B cell (primary cell): Measurements from ENCODE around the gene IGF2BP3. TPM values are rescaled to one million over a fixed set of nuclear protein-coding genes. Genes with fewer than 3 reads are reported as not detected.
A peak's percentile ranks its signal among the peaks of the same experiment; 100 is the strongest.

ENCODE experiments used
- ATAC-seq: fragments of 200-7000 bp; cut with Tn5 transposase; one replicate; pipeline ENCODE4 v1.10.0; 2021; ENCODE audit warnings: low read depth, mild to moderate bottlenecking, moderate number of reproducible peaks, moderate library complexity
- CTCF ChIA-PET: fragments of 350-600 bp; sonication (Branson Sonifier 250); formaldehyde crosslinking; loops from one replicate; lab custom pipeline; 2021; ENCODE audit warnings: antibody characterized with exemption, inconsistent platforms; lab: Charles Lee
- POLR2A ChIA-PET: fragments of 350-600 bp; sonication (Branson Sonifier 250); formaldehyde crosslinking; loops from one replicate; lab custom pipeline; 2021; ENCODE audit warnings: antibody characterized with exemption; lab: Charles Lee
- DNase-seq: peaks from one replicate; pipeline ENCODE4 v3.0.0; 2013
- H2AFZ ChIP-seq: 2 replicates; pipeline ENCODE4 v1.6.1; 2012; ENCODE audit warnings: mild to moderate bottlenecking, low read depth, low read length; ENCODE audit not compliant: insufficient read depth, poor library complexity, severe bottlenecking
- H3K27ac ChIP-seq, 2 donors: 1 replicate in 1 of 2; 2 replicates in 1 of 2; pipeline ENCODE4 v1.5.1; 2012 to 2013; ENCODE audit warnings: low read length in 2 of 2, mild to moderate bottlenecking in 2 of 2, moderate library complexity in 1 of 2
- H3K27me3 ChIP-seq, 4 experiments: fragments of 200-600 bp in 1 of 4; sonication (generic) in 1 of 4; replicated peaks in 1 of 4; 1 replicate in 2 of 4; 2 replicates in 2 of 4; pipeline versions ENCODE4 v1.6.1 to v1.7.0; 2013 to 2016; ENCODE audit warnings: low read length in 3 of 4, mild to moderate bottlenecking in 2 of 4, mixed read lengths in 1 of 4, moderate library complexity in 1 of 4; ENCODE audit not compliant: insufficient read depth in 4 of 4, control insufficient read depth in 3 of 4; ENCODE audit errors: control extremely low read depth in 1 of 4
- H3K36me3 ChIP-seq, 2 experiments: replicated peaks in 1 of 2; 1 replicate in 1 of 2; 2 replicates in 1 of 2; pipeline versions ENCODE4 v1.6.1 to v1.7.1; 2013; ENCODE audit warnings: low read length in 1 of 2; ENCODE audit not compliant: insufficient read depth in 2 of 2, control insufficient read depth in 1 of 2; ENCODE audit errors: control extremely low read depth in 1 of 2, extremely low read depth in 1 of 2
- H3K4me1 ChIP-seq, 2 donors: fragments of 200-600 bp in 1 of 2; sonication (generic) in 1 of 2; 1 replicate in 1 of 2; 2 replicates in 1 of 2; pipeline versions ENCODE4 v1.5.1 to v1.6.1; 2013 to 2017; ENCODE audit warnings: low read length in 2 of 2; ENCODE audit not compliant: control insufficient read depth in 2 of 2, insufficient read depth in 2 of 2
- H3K4me2 ChIP-seq: replicated peaks from 2 replicates; pipeline ENCODE3; 2012; ENCODE audit warnings: mild to moderate bottlenecking, low read depth, low read length; ENCODE audit not compliant: poor library complexity, severe bottlenecking
- H3K4me3 ChIP-seq, 5 experiments: fragments of 200-600 bp in 1 of 5; sonication (generic) in 1 of 5; 1 replicate in 3 of 5; 2 replicates in 2 of 5; pipeline versions ENCODE4 v1.5.1 to v1.7.0; 2011 to 2016; ENCODE audit warnings: low read length in 4 of 5, mild to moderate bottlenecking in 4 of 5, low read depth in 2 of 5, control low read depth in 1 of 5, moderate library complexity in 1 of 5; ENCODE audit not compliant: insufficient read depth in 1 of 5; ENCODE audit errors: control extremely low read depth in 1 of 5, extremely low read depth in 1 of 5
- H3K79me2 ChIP-seq: fragments of 200-600 bp; sonication (generic); one replicate; pipeline ENCODE4 v1.6.0; 2016; ENCODE audit warnings: low read length; ENCODE audit not compliant: control insufficient read depth, insufficient read depth
- H3K9ac ChIP-seq: fragments of 200-600 bp; sonication (generic); 2 replicates; pipeline ENCODE4 v1.6.1; 2017; ENCODE audit warnings: mild to moderate bottlenecking, low read length, moderate library complexity
- H3K9me3 ChIP-seq, 3 donors: one replicate each; pipeline versions ENCODE4 v1.6.1 to v1.7.1; 2013; ENCODE audit warnings: low read length in 2 of 3; ENCODE audit not compliant: control insufficient read depth in 2 of 3, insufficient read depth in 1 of 3; ENCODE audit errors: control extremely low read depth in 1 of 3
- H4K20me1 ChIP-seq: 2 replicates; pipeline ENCODE4 v1.6.0; 2012; ENCODE audit warnings: mild to moderate bottlenecking, low read length; ENCODE audit not compliant: insufficient read depth, control insufficient read depth, poor library complexity, severe bottlenecking
- H3K27ac Mint-ChIP-seq: one replicate; pipeline ENCODE4 v1.8.0; 2021; ENCODE audit warnings: mixed read lengths
- H3K27me3 Mint-ChIP-seq: one replicate; pipeline ENCODE4 v1.8.0; 2021; ENCODE audit warnings: mixed read lengths
- H3K4me1 Mint-ChIP-seq: one replicate; pipeline ENCODE4 v1.8.0; 2021; ENCODE audit warnings: mixed read lengths
- H3K4me3 Mint-ChIP-seq: one replicate; pipeline ENCODE4 v1.8.0; 2021; ENCODE audit warnings: mixed read lengths
- H3K9me3 Mint-ChIP-seq: one replicate; pipeline ENCODE4 v1.8.0; 2022; ENCODE audit warnings: mixed read lengths; ENCODE audit not compliant: insufficient read depth
- EZH2 ChIP-seq: IDR thresholded peaks from 2 replicates; pipeline ENCODE4 v1.6.1; 2012; ENCODE audit warnings: borderline replicate concordance, low read depth, mild to moderate bottlenecking, moderate library complexity, low read length; ENCODE audit not compliant: insufficient read depth, poor library complexity, severe bottlenecking
- WGBS: methylation state at CpG from one replicate; pipeline ENCODE4 v1.1.5; 2013; ENCODE audit warnings: missing lambda C conversion rate; ENCODE audit not compliant: insufficient coverage; 5-methylcytosine and 5-hydroxymethylcytosine counted together
- intact Hi-C: fragments of 100-400 bp; cut with micrococcal nuclease; formaldehyde crosslinking; loops from one replicate; pipeline ENCODE4 v1.10.0; 2022
- polyA plus RNA-seq: library from polyadenylated mRNA; depleted of rRNA; stranded (reverse); fragments of >200 nt; gene quantifications from 2 replicates; pipeline ENCODE4 v1.2.3, GENCODE V29; 2012
- total RNA-seq, 2 donors: library from RNA; stranded (reverse); fragments of 120-200 nt in 1 of 2; gene quantifications; 1 replicate in 1 of 2; 2 replicates in 1 of 2; pipeline versions ENCODE4 v1.2.3 to v1.2.4, GENCODE V29; 2013 to 2022
- TF ChIP-seq, protein P1 (sequence below): fragments of 200-600 bp; IDR thresholded peaks from one replicate; pipeline ENCODE4 v1.8.0; 2022; ENCODE audit warnings: antibody characterized with exemption, mild to moderate bottlenecking

IGF2BP3 gene
- total and polyA plus RNA-seq, 2 donors (not counting 1 experiment from before 2014, with no cell fraction given): 0.63 to 10.0 TPM

DNA sequence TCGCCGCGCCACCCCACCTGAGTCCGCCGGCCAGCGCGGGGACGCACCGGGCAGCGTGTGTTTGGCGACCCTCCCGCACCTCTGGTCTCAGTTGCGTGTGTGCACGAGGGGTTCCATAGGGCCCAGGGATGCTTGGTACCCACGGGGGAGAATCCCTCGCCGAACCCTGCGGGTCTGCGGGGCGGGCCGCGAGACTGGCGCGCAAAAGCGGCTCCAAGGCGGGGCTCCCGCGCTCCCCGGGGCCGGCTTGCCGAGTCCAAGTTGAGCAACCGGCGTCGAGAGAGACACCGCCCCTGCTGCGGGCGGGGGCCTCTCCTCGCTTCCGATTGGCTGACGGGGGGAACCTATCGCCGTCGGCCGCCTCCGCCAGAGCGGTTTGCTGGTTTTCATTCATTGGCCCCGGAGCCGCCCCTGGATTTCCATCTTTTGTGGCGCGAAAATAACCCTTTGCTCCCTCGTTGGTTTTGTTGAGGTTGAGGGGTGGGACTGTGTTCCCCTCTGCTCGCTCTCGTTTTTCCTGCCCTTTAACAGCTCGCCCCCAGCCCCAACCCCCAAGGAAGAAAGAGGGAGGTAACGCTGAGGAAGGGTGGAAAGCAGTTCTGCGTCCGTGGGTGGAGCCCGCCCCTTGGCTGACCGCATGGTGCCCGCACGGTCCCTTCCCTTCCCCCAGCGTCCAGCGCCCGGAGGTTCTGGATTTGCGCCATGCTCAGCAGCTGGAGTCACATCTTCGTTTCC is 4.0 kb upstream of the IGF2BP3 start:
- no peaks in the 10 kb centered on the region for H3K36me3 ChIP-seq
- Mint-ChIP-seq H3K4me3 (peak overlapping the region; percentile 81), H3K9me3 (no peaks in the 10 kb centered on the region), H3K4me1 (peaks cover 30% of the 10 kb centered on the region), H3K27ac (peak overlapping the region; percentile 71), H3K27me3 (peaks cover 61% of the 10 kb centered on the region)
- no peak overlapping the region for H3K27ac ChIP-seq
- no peaks in the 10 kb centered on the region for H3K79me2 ChIP-seq
- peak overlapping the region; percentile 35 for H2AFZ ChIP-seq
- peak overlapping the region; percentile 69 for H3K4me2 ChIP-seq
- DNase-seq: peak; percentile 80
- intact Hi-C loops: loop anchor here (2.0 to 5.0 kb wide), 3 partner anchors 17 to 177 kb away; partner anchors contain the start of genes MALSU1 and TRA2A
- ChIA-PET POLR2A (no interaction called here), CTCF (interaction anchor here (0.9 to 1.4 kb wide), 3 partner anchors 17 to 202 kb away, joined by 3 to 4 read pairs (median 4); no protein-coding TSS in a partner anchor)
- peaks cover 0 to 33% (median 9%) of the 10 kb centered on the region in 3 donors for H3K9me3 ChIP-seq
- peaks cover 41 to 51% of the 10 kb centered on the region in 2 donors for H3K4me1 ChIP-seq
- 2% methylated on average over 64 of the region's 66 CpGs for WGBS
- H4K20me1 ChIP-seq: peaks cover 22% of the 10 kb centered on the region
- peak overlapping the region; percentile 24 for H3K9ac ChIP-seq
- peaks cover 0 to 83% (median 71%) of the 10 kb centered on the region in 4 experiments for H3K27me3 ChIP-seq
- peak overlapping the region; percentile 1 to 81 (median 36) for H3K4me3 ChIP-seq
- TF ChIP-seq EZH2: peak; percentile 88
- TF ChIP-seq, protein P1, sequence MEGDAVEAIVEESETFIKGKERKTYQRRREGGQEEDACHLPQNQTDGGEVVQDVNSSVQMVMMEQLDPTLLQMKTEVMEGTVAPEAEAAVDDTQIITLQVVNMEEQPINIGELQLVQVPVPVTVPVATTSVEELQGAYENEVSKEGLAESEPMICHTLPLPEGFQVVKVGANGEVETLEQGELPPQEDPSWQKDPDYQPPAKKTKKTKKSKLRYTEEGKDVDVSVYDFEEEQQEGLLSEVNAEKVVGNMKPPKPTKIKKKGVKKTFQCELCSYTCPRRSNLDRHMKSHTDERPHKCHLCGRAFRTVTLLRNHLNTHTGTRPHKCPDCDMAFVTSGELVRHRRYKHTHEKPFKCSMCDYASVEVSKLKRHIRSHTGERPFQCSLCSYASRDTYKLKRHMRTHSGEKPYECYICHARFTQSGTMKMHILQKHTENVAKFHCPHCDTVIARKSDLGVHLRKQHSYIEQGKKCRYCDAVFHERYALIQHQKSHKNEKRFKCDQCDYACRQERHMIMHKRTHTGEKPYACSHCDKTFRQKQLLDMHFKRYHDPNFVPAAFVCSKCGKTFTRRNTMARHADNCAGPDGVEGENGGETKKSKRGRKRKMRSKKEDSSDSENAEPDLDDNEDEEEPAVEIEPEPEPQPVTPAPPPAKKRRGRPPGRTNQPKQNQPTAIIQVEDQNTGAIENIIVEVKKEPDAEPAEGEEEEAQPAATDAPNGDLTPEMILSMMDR: no peak
- ATAC-seq: peak; percentile 60

DNA sequence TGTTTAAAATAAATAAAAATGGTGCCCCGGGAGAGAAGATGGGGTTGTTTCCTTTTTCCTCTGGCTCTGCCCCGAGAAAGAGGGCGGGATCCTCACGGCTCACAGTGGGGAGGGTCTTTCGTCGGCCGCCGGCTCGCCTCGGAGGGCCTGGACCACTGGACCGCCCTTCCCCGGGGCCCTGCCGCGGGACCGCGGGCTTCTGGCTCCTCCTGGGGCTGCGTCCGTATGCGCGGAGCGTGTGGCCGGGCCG is 3.5 kb upstream of the IGF2BP3 start:
- Histone ChIP-seq H3K9me3 (peaks cover 0 to 34% (median 9%) of the 10 kb centered on the region in 3 donors), H3K4me1 (peaks cover 45 to 56% of the 10 kb centered on the region in 2 donors), H3K27ac (no peak overlapping the region), H2AFZ (peak overlapping the region; percentile 20), H3K79me2 (no peaks in the 10 kb centered on the region), H3K4me2 (peak overlapping the region; percentile 69), H4K20me1 (peaks cover 22% of the 10 kb centered on the region), H3K9ac (peak overlapping the region; percentile 24), H3K4me3 (peak overlapping the region in 4 of 5 experiments; percentile 36 to 81 (median 38)), H3K36me3 (no peaks in the 10 kb centered on the region), H3K27me3 (peaks cover 0 to 81% (median 75%) of the 10 kb centered on the region in 4 experiments)
- CTCF ChIA-PET: interaction anchor here (1.1 to 1.4 kb wide), 4 partner anchors 12 to 210 kb away, joined by 3 to 7 read pairs (median 3); no protein-coding TSS in a partner anchor
- H3K4me1 Mint-ChIP-seq: peaks cover 32% of the 10 kb centered on the region
- H3K27me3 Mint-ChIP-seq: peaks cover 58% of the 10 kb centered on the region
- WGBS: under 1% methylated on average over 23 of the region's 23 CpGs
- TF ChIP-seq, protein P1: no peak
- TF ChIP-seq EZH2: no peak
- no peak overlapping the region for H3K27ac Mint-ChIP-seq
- DNase-seq (no peak), ATAC-seq (peak; percentile 8)
- POLR2A ChIA-PET: no interaction called here
- H3K9me3 Mint-ChIP-seq: no peaks in the 10 kb centered on the region
- H3K4me3 Mint-ChIP-seq: peak overlapping the region; percentile 81
- intact Hi-C loops: loop anchor here (2.0 to 5.0 kb wide), 3 partner anchors 17 to 176 kb away; partner anchors contain the start of genes MALSU1 and TRA2A
